HG02571 (cell line): ENCODE measurements around the gene SCAF4.

Experiments
- ATAC-seq: cut with Tn5 transposase; IDR thresholded peaks from one replicate; pipeline ENCODE4 v1.9.1; 2021; ENCODE audit warnings: mild to moderate bottlenecking, moderate library complexity; ENCODE audit not compliant: unreplicated experiment

Gene SCAF4

GRCh38 chr21:31714741-31715365, 17.1 kb downstream of the SCAF4 start:
- no peak for ATAC-seq

- no peak for ATAC-seq
These were observed 17.8 kb downstream of the SCAF4 start for GRCh38 chr21:31713973-31714740.

- no peak for ATAC-seq
These were observed 18.8 kb downstream of the SCAF4 start for GRCh38 chr21:31713115-31713514.

GRCh38 chr21:31711745-31712285, 20.1 kb downstream of the SCAF4 start:
- ATAC-seq = no peak

- no peak for ATAC-seq
These were observed 20.6 kb downstream of the SCAF4 start for GRCh38 chr21:31711326-31711725.

- ATAC-seq = no peak
These were observed 21.3 kb downstream of the SCAF4 start for GRCh38 chr21:31710586-31710985.

GRCh38 chr21:31708541-31708940, 23.4 kb downstream of the SCAF4 start:
- no peak for ATAC-seq

GRCh38 chr21:31707499-31707898, 24.4 kb downstream of the SCAF4 start:
- no peak for ATAC-seq

GRCh38 chr21:31706562-31706961, 25.4 kb downstream of the SCAF4 start:
- ATAC-seq = no peak

- no peak for ATAC-seq
These were observed 31.9 kb downstream of the SCAF4 start for GRCh38 chr21:31700040-31700439.

GRCh38 chr21:31698461-31698860, 33.5 kb downstream of the SCAF4 start:
- no peak for ATAC-seq

GRCh38 chr21:31696424-31696823, 35.5 kb downstream of the SCAF4 start:
- ATAC-seq = no peak

GRCh38 chr21:31693222-31693621, 38.7 kb downstream of the SCAF4 start:
- no peak for ATAC-seq

- ATAC-seq = no peak
These were observed 43.1 kb downstream of the SCAF4 start for GRCh38 chr21:31688603-31689368.

GRCh38 chr21:31687108-31687507, 44.8 kb downstream of the SCAF4 start:
- ATAC-seq = no peak

GRCh38 chr21:31686272-31686915, 45.5 kb downstream of the SCAF4 start:
- no peak for ATAC-seq

GRCh38 chr21:31684918-31685317, 47.0 kb downstream of the SCAF4 start:
- no peak for ATAC-seq

GRCh38 chr21:31683029-31683428, 48.9 kb downstream of the SCAF4 start:
- no peak for ATAC-seq

- no peak for ATAC-seq
These were observed 49.3 kb downstream of the SCAF4 start for GRCh38 chr21:31682620-31683019.

GRCh38 chr21:31678478-31678877, 53.4 kb downstream of the SCAF4 start:
- ATAC-seq = no peak

GRCh38 chr21:31677047-31677446, 54.9 kb downstream of the SCAF4 start:
- ATAC-seq = no peak
